HFF-Myc (cell line): Measurements from ENCODE around the gene CEL.

Experiments
- DNase-seq: peaks from one replicate; pipeline ENCODE4 v3.0.0-alpha.2; 2011; ENCODE audit warnings: low read depth; ENCODE audit errors: extremely low read depth
- H3K4me3 ChIP-seq: replicated peaks from 2 replicates; pipeline ENCODE4 v1.5.1; 2011; ENCODE audit warnings: low read depth, mild to moderate bottlenecking, control low read depth, low read length
- CTCF ChIP-seq: IDR thresholded peaks from 2 replicates; pipeline ENCODE4 v1.5.1; 2012; ENCODE audit warnings: mild to moderate bottlenecking, low read depth, low read length, control low read depth; ENCODE audit errors: missing control alignments

Gene CEL

GRCh38 chr9:133101356-133102189 is 39.8 kb downstream of the CEL start:
- DNase-seq: no peak
- no peak overlapping the region for H3K4me3 ChIP-seq
- no peak for TF ChIP-seq CTCF

GRCh38 chr9:133102190-133103021 is 40.6 kb downstream of the CEL start:
- no peak for DNase-seq
- no peak overlapping the region for H3K4me3 ChIP-seq
- TF ChIP-seq CTCF: no peak

GRCh38 chr9:133103183-133103986 is 41.6 kb downstream of the CEL start:
- no peak for DNase-seq
- peak; percentile 95 for TF ChIP-seq CTCF
- H3K4me3 ChIP-seq: no peak overlapping the region

- no peak overlapping the region for H3K4me3 ChIP-seq
- no peak for TF ChIP-seq CTCF
- no peak for DNase-seq
Observed at GRCh38 chr9:133103987-133104505, 42.3 kb downstream of the CEL start.

- DNase-seq: no peak
- TF ChIP-seq CTCF: no peak
- H3K4me3 ChIP-seq: no peak overlapping the region
Observed at GRCh38 chr9:133104718-133105460, 43.1 kb downstream of the CEL start.

- no peak overlapping the region for H3K4me3 ChIP-seq
- TF ChIP-seq CTCF: no peak
- DNase-seq: no peak
Observed at GRCh38 chr9:133105461-133105770, 43.6 kb downstream of the CEL start.
